GM12878 (cell line): Measurements from ENCODE around the gene KRTAP10-1. TPM values are rescaled to one million over a fixed set of nuclear protein-coding genes. Genes with fewer than 3 reads are reported as not detected.

Source experiments
- ATAC-seq: fragments of 200-7000 bp; cut with Tn5 transposase; 3 replicates; pipeline ENCODE4 v1.9.1; 2020; ENCODE audit warnings: mild to moderate bottlenecking, moderate library complexity
- BruUV-seq: library from RNA; stranded (reverse); fragments of 400-500 nt; replicated peaks from 2 replicates; lab custom pipeline; 2021; lab: Mats Ljungman, UMichigan
- CTCF ChIA-PET: fragments of 300-600 bp; sonication (Branson Sonifier 250); formaldehyde crosslinking; extraction: SDS; loops from one replicate; lab custom pipeline; 2021; ENCODE audit warnings: inconsistent platforms; lab: Yijun Ruan, JAX
- POLR2A ChIA-PET: fragments of 350-600 bp; formaldehyde crosslinking; extraction: SDS; loops from one replicate; lab custom pipeline; 2021; ENCODE audit warnings: inconsistent platforms; lab: Charles Lee
- RAD21 ChIA-PET: fragments of 300-600 bp; sonication (Branson Sonifier 250); formaldehyde crosslinking; loops from one replicate; lab custom pipeline; 2023; ENCODE audit warnings: antibody characterized with exemption; ENCODE audit not compliant: unreplicated experiment; lab: Charles Lee
- SMC1A ChIA-PET: fragments of 300-600 bp; sonication (Branson Sonifier 250); formaldehyde crosslinking; loops from one replicate; lab custom pipeline; 2023; ENCODE audit not compliant: unreplicated experiment, uncharacterized antibody; lab: Charles Lee
- DNase-seq: peaks from one replicate; pipeline ENCODE4 v3.0.0-alpha.2; 2011; ENCODE audit warnings: low read depth, low spot score
- FAIRE-seq: peaks from 3 replicates; lab custom pipeline; 2011; peaks lifted over from hg19 to GRCh38; lab: Jason Lieb, UNC
- H2AFZ ChIP-seq: 2 replicates; pipeline ENCODE4 v1.6.0; 2011; ENCODE audit warnings: low read depth, low read length, control low read depth; ENCODE audit not compliant: control insufficient read depth
- H3K27ac ChIP-seq: 2 replicates; pipeline ENCODE4 v1.5.1; 2011; ENCODE audit warnings: control low read depth; ENCODE audit not compliant: control insufficient read depth, insufficient read depth
- H3K27me3 ChIP-seq, 2 experiments: replicated peaks in 1 of 2; 2 replicates each; pipeline versions ENCODE4 v1.6.0 to v1.6.1; 2011; ENCODE audit warnings: low read length in 1 of 2; ENCODE audit not compliant: control insufficient read depth in 2 of 2, insufficient read depth in 2 of 2
- H3K36me3 ChIP-seq, 2 experiments: 2 replicates each; pipeline ENCODE4 v1.5.1; 2011; ENCODE audit warnings: low read length in 1 of 2; ENCODE audit not compliant: control insufficient read depth in 2 of 2, insufficient read depth in 2 of 2
- H3K4me1 ChIP-seq: 2 replicates; pipeline ENCODE4 v1.6.1; 2011; ENCODE audit warnings: mild to moderate bottlenecking, low read length, moderate library complexity, mixed read lengths; ENCODE audit not compliant: control insufficient read depth, insufficient read depth
- H3K4me2 ChIP-seq: 2 replicates; pipeline ENCODE4 v1.6.0; 2011; ENCODE audit warnings: control low read depth; ENCODE audit not compliant: control insufficient read depth, insufficient read depth
- H3K4me3 ChIP-seq: fragments of 200-600 bp; sonication (generic); 2 replicates; pipeline ENCODE4 v1.5.1; 2016
- H3K79me2 ChIP-seq: 2 replicates; pipeline ENCODE4 v1.6.0; 2011; ENCODE audit warnings: low read length; ENCODE audit not compliant: control insufficient read depth, insufficient read depth
- H3K9ac ChIP-seq: 2 replicates; pipeline ENCODE4 v1.8.0; 2011; ENCODE audit warnings: low read length, control low read depth, mixed read lengths; ENCODE audit not compliant: control insufficient read depth, insufficient read depth
- H3K9me3 ChIP-seq: replicated peaks from 3 replicates; pipeline ENCODE4 v1.5.1; 2011; ENCODE audit warnings: mild to moderate bottlenecking, low read length; ENCODE audit not compliant: control insufficient read depth, insufficient read depth
- H4K20me1 ChIP-seq: 2 replicates; pipeline ENCODE4 v1.6.0; 2011; ENCODE audit not compliant: control insufficient read depth, insufficient read depth
- CREM ChIP-seq: IDR thresholded peaks from 2 replicates; pipeline ENCODE4 v1.6.1; 2014; ENCODE audit warnings: antibody characterized with exemption, low read depth
- EED ChIP-seq: sonication (generic); IDR thresholded peaks from 2 replicates; pipeline ENCODE4 v1.6.1; 2016; ENCODE audit warnings: antibody characterized with exemption, low read depth
- KAT2A ChIP-seq: conservative IDR thresholded peaks from 2 replicates; pipeline ENCODE4 v1.6.1; 2011; ENCODE audit warnings: low read depth, low read length; ENCODE audit not compliant: control insufficient read depth
- KLF5 ChIP-seq: fragments of 450-650 bp; IDR thresholded peaks from 2 replicates; pipeline ENCODE4 v1.6.1; 2014; ENCODE audit warnings: mild to moderate bottlenecking; ENCODE audit not compliant: partially characterized antibody
- NFYB ChIP-seq: IDR thresholded peaks from 2 replicates; pipeline ENCODE4 v1.6.1; 2011; ENCODE audit warnings: low read depth, mild to moderate bottlenecking, low read length, improper control_type of control experiment, moderate library complexity; ENCODE audit not compliant: insufficient read depth
- POLR2AphosphoS2 ChIP-seq: IDR thresholded peaks from 2 replicates; pipeline ENCODE4 v1.6.1; 2011; ENCODE audit warnings: low read depth, mild to moderate bottlenecking, low read length, improper control_type of control experiment, moderate library complexity
- RCOR1 ChIP-seq: conservative IDR thresholded peaks from 2 replicates; pipeline ENCODE4 v1.6.1; 2012; ENCODE audit warnings: low read depth, low read length, improper control_type of control experiment
- SMARCA5 ChIP-seq: fragments of 450-650 bp; IDR thresholded peaks from 2 replicates; pipeline ENCODE4 v1.6.1; 2017; ENCODE audit warnings: mild to moderate bottlenecking
- ZNF217 ChIP-seq: fragments of 450-650 bp; IDR thresholded peaks from 2 replicates; pipeline ENCODE4 v1.6.1; 2017; ENCODE audit warnings: antibody characterized with exemption, mild to moderate bottlenecking
- WGBS: methylation state at CpG from one replicate; pipeline ENCODE4 v1.1.6; 2016; ENCODE audit warnings: low lambda C conversion rate; ENCODE audit not compliant: insufficient replicate concordance, insufficient coverage; ENCODE audit errors: missing lambda C conversion rate; 5-methylcytosine and 5-hydroxymethylcytosine counted together
- in situ Hi-C: fragments of 300-500 bp; cut with MboI; formaldehyde crosslinking; loops from 9 replicates; pipeline ENCODE4 v1.14.3; 2018; ENCODE audit warnings: mixed read lengths
- intact Hi-C: fragments of 100-400 bp; cut with micrococcal nuclease; formaldehyde crosslinking; loops from one replicate; pipeline ENCODE4 v1.14.2; 2022; ENCODE audit not compliant: unreplicated experiment
- polyA plus RNA-seq, 11 experiments: library from polyadenylated mRNA; depleted of rRNA in 4 of 11; unstranded in 6 of 11; stranded (reverse) in 5 of 11; fragments of >200 nt; fragmentation: Nextera tagmentation in 4 of 11; fragmentation: Illumina TruSeq in 1 of 11; extraction: Ambion mirVana in 4 of 11; extraction: Trizol in 1 of 11; gene quantifications; 1 replicate in 1 of 11; 2 replicates in 10 of 11; pipeline versions ENCODE4 v1.2.1 to v1.2.3, GENCODE V29; 2011 to 2016; ENCODE audit warnings: inconsistent platforms in 2 of 11, missing spikeins in 2 of 11, low read depth in 1 of 11
- total RNA-seq, 4 experiments: library from RNA; depleted of rRNA in 3 of 4; stranded (reverse); fragments of >200 nt in 3 of 4; fragmentation: Illumina TruSeq in 1 of 4; extraction: Trizol in 1 of 4; gene quantifications; 2 replicates each; pipeline versions ENCODE4 v1.2.1 to v1.2.3, GENCODE V29; 2013 to 2021
- TF ChIP-seq, protein P1 (sequence below): IDR thresholded peaks from 2 replicates; pipeline ENCODE4 v1.6.1; 2012; ENCODE audit warnings: low read depth, low read length, improper control_type of control experiment
- TF ChIP-seq, protein P2 (sequence below): IDR thresholded peaks from 2 replicates; pipeline ENCODE4 v1.6.1; 2011; ENCODE audit warnings: mild to moderate bottlenecking, low read depth, low read length, moderate library complexity; ENCODE audit not compliant: insufficient replicate concordance

The KRTAP10-1 gene
- total and polyA plus RNA-seq, 10 of the 15 experiments (the other 5 are each of a cell fraction or from before 2014, with no cell fraction given) = not detected

DNA sequence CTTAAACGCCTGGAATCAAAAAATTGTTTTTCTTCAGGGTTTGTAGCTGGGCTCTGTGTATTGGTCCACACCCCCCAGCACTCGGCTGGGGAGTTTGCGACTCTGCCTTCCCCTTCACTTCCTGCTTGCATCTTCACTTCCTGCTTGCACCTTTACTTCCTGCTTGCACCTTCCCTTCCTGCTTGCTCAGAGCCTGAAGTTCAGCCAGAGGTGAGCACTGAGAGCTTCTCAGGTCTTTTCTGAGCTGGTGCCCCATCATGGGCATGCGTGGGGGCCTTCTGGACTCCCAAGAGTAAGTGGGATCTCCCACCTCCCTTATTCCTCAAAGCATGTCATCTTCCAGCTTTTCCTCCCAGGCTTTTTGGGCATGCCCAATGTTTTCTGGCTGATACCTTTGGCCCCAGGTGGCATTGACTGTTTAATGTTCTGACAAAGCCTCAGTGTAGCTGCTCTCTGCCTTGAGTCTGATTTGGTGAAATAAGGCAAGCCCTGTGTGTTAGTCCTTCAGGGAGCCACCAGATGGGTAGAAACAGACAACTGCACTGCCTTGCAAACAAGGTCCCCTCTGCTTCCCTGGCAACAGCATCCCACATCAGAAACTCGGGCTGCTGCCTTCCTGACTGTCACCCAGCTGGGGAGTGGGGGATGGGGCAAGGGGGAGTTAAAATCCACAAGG lies 7.8 kb upstream of the KRTAP10-1 start:
- no TSS peak for BruUV-seq
- ChIA-PET RAD21 (no interaction called here), CTCF (interaction anchor here (1.0 kb wide), 1 partner anchor 245 kb away, joined by 3 read pairs; no protein-coding TSS in a partner anchor), SMC1A (interaction anchor here (1.0 to 1.1 kb wide), 2 partner anchors 11 to 228 kb away, joined by 3 read pairs; no protein-coding TSS in a partner anchor), POLR2A (no interaction called here)
- 7% methylated on average over 5 of the region's 5 CpGs for WGBS
- in situ Hi-C loops (no loop called here), intact Hi-C loops (no loop called here)
- Histone ChIP-seq H3K79me2 (no peaks in the 10 kb centered on the region), H3K4me2 (no peak overlapping the region), H3K36me3 (no peaks in the 10 kb centered on the region), H3K4me3 (no peak overlapping the region), H3K27me3 (no peaks in the 10 kb centered on the region), H3K9ac (no peak overlapping the region), H3K9me3 (no peaks in the 10 kb centered on the region; the same call in 2 of the 3 replicates), H3K27ac (no peak overlapping the region), H3K4me1 (no peaks in the 10 kb centered on the region), H2AFZ (no peak overlapping the region), H4K20me1 (no peaks in the 10 kb centered on the region)
- TF ChIP-seq, protein P1, sequence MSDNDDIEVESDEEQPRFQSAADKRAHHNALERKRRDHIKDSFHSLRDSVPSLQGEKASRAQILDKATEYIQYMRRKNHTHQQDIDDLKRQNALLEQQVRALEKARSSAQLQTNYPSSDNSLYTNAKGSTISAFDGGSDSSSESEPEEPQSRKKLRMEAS = no peak
- TF ChIP-seq KAT2A (no peak), KLF5 (no peak), RCOR1 (no peak), SMARCA5 (no peak), POLR2AphosphoS2 (no peak), ZNF217 (no peak), CREM (no peak), NFYB (no peak), EED (no peak)
- TF ChIP-seq, protein P2, sequence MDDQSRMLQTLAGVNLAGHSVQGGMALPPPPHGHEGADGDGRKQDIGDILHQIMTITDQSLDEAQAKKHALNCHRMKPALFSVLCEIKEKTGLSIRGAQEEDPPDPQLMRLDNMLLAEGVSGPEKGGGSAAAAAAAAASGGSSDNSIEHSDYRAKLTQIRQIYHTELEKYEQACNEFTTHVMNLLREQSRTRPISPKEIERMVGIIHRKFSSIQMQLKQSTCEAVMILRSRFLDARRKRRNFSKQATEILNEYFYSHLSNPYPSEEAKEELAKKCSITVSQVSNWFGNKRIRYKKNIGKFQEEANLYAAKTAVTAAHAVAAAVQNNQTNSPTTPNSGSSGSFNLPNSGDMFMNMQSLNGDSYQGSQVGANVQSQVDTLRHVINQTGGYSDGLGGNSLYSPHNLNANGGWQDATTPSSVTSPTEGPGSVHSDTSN = no peak
- FAIRE-seq (no peak), ATAC-seq (no peak), DNase-seq (no peak)
